EH (cell line): ENCODE measurements around the gene PIK3AP1.
"Not testable (repeated sequence)": the region's sequence is repeated elsewhere in the genome, so short reads cannot be mapped to it uniquely, and the experiment has no call there.

ENCODE experiments used
- DNase-seq: peaks from one replicate; pipeline ENCODE4 v3.0.0-alpha.2; 2015; ENCODE audit warnings: low read depth

Gene PIK3AP1

DNA sequence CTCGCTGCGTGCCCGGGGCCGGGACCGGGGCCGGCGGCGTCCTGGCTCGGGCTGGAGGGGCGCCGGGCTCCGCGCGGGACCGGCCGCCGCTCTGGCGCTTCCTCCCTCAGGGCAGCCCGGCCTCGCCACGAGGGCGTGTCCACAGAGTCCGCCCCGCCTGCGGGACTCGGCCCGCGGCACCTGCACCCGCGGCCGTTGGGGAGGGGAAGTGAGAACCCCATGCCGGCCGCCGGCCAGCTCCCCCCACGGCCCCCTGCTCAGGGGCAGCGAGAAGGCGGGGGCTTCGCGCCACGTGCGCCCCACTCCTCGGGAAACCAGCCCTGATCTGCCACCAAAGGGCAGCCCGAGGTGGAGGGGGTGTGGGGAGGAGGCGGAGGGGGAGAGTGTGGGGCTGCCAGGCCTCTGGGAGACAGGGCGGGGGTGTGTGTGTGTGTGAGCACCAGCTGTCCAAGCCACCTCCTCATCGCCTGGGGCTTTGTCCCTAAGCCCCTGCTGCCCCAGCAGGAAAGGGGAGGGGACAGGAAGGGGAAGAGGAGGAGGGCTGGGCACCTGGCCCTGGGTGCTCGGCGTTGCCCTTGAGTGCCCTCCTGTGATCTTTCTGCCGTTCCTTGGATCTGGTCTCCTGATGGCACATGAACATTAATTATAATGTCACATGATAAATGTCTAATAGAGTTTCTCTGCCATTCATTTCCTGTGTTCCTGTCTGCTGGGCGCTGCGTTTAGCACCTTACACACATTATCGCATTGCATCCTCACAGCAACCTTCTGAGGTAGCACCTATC lies at the start of gene PIK3AP1:
TSS of gene PIK3AP1 (minus strand) at position 93 of the 785 bp plus-strand sequence. CDS start 120 bp downstream, outside the sequence.
- peak; percentile 20 for DNase-seq

GRCh38 chr10:96768136-96768535 lies 47.8 kb upstream of the PIK3AP1 start:
- no peak for DNase-seq

DNA sequence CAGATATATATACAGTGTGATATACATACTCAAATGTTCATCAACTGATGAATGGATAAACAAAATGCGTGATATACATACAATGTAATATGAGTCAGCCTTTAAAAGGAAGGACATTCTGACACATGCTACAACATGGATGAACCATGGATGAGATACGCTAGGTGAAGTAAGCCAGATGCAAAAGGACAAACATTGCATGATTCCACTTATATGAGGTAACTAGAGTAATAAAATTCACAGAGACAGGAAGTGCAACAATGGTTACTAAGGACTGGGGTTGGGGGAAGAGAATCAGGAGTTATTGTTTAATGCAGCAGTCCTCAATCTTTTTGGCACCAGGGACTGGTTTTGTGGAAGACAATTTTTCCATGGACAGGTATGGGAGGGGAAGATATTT lies 47.3 kb upstream of the PIK3AP1 start:
- DNase-seq, result peak; percentile 11

DNA sequence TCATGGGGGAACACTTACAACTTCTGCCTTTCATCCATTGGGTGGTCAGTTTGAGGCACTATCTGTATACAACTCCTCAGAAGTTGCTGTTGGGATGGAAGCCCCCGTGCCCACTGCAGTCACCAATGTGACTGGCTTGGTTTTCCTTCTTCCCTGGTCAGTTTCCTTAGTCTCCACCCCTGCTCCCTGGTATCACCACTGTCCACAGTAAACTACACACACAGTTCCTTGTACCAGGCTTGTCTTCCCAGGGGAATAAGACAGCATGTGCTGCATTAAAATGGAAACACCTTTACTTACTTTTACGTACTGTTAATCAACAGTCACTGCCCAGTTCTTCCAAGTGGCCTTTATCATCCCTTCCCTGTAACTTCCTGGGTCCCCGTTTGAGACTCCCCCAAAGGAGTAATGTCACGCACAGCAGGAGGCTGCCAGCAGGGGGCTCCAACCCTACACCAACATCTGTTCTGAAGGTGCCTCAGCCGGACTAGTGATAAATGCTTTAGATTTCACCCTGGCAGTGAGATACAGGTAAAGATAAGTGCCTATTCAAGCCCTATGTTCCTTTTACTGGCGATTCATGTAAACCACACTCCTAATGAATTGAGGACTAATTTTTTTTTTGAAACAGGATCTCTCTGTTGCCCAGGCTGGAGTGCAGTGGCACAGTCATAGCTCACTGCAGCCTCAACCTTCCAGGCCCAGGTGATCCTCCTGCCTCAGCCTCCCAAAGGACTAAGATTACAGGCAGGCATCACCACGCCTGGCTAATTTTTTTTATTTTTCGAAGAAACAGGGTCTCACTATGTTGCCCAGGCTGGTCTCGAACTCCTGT lies 45.3 kb upstream of the PIK3AP1 start:
- DNase-seq, result peak; percentile 69

- no peak for DNase-seq
These were observed 44.2 kb upstream of the PIK3AP1 start for GRCh38 chr10:96764425-96765060.

- DNase-seq, result no peak
These were observed 38.1 kb upstream of the PIK3AP1 start for GRCh38 chr10:96758423-96758822.

GRCh38 chr10:96756111-96756903 lies 36.0 kb upstream of the PIK3AP1 start:
- no peak for DNase-seq

- no peak for DNase-seq
These were observed 33.6 kb upstream of the PIK3AP1 start for GRCh38 chr10:96753956-96754355.

- peak; percentile 8 for DNase-seq
These were observed 32.1 kb upstream of the PIK3AP1 start for GRCh38 chr10:96752375-96752774.

DNA sequence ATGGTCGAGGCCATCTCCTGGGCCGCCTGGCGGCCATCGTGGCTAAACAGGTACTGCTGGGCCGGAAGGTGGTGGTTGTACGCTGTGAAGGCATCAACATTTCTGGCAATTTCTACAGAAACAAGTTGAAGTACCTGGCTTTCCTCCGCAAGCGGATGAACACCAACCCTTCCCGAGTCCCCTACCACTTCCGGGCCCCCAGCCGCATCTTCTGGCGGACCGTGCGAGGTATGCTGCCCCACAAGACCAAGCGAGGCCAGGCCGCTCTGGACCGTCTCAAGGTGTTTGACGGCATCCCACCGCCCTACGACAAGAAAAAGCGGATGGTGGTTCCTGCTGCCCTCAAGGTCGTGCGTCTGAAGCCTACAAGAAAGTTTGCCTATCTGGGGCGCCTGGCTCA lies 30.0 kb upstream of the PIK3AP1 start:
- not testable (repeated sequence) for DNase-seq

GRCh38 chr10:96747734-96748550 lies 27.6 kb upstream of the PIK3AP1 start:
- DNase-seq, result no peak

GRCh38 chr10:96746503-96746902 lies 26.2 kb upstream of the PIK3AP1 start:
- peak; percentile 5 for DNase-seq

GRCh38 chr10:96745950-96746349 lies 25.6 kb upstream of the PIK3AP1 start:
- DNase-seq, result no peak

- DNase-seq, result peak; percentile 41
These were observed 23.8 kb upstream of the PIK3AP1 start for GRCh38 chr10:96743988-96744585.

GRCh38 chr10:96741557-96741956 lies 21.2 kb upstream of the PIK3AP1 start:
- DNase-seq, result not testable (repeated sequence)

GRCh38 chr10:96740579-96741281 lies 20.4 kb upstream of the PIK3AP1 start:
- no peak for DNase-seq

DNA sequence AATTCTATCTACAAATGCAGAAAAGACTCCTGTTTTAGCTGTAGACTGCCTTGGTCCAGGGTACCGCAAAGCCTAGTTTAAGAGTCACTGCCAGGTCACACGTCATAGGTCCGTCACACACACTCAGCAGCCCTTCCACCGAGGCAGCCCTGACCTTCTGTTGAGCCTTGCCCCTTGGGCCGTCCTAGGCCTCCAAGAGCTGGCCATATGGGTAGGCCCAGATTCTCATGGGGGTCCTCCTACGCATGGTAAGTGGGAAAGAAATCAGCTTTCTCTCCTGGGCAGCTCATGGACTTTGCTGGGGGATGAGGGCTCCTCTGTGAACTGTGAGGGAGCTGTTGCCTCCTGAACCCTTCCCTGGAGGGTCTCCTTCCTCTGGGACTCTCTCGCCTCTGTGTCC lies 19.8 kb upstream of the PIK3AP1 start:
- DNase-seq, result no peak

DNA sequence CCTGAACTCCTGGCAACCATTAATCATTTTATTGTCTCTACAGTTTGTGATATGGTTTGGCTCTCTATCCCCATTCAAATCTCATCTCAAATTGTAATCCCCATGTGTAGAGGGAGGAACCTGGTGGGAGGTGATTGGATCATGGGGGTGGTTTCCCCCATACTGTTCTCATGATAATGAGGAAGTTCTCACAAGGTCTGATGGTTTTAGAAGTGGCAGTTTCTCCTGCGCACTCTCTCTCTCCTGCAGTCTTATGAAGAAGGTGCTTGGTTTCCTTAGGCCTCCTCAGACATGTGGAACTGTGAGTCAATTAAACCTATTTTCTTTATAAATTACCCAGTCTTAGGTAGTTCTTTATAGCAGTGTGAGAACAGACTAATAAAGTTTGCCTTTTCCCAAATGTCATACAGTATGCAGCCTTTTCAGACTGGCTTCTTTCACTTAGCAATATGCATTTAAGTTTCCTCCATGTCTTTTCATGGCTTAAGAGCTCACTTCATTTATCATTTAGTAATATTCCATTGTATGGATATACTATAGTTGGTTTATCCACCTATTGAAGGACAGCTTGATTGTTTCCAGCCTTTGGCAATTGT lies 17.1 kb upstream of the PIK3AP1 start:
- not testable (repeated sequence) for DNase-seq

- DNase-seq, result no peak
These were observed 4.3 kb upstream of the PIK3AP1 start for GRCh38 chr10:96724621-96725020.

DNA sequence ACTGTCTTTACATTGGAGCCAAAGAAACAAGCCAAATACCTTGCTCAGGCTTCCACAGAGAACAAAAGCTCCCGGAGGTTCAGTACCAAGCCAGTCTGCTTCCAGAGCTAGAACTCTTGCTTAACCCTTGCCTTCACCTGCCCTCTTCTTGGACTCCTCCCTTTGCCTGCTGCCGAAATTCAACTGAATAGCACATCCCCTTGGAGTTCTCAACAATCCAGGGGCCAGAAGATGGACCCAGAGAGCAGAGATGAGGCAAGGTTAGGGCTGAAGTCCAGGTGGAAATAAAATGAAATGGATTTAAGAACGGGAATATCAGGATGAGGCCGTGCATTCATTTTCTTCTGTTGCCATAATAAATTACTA lies 876 bp upstream of the PIK3AP1 start:
- DNase-seq, result no peak
